ENCODE results near the gene SIAE. TPM values are rescaled to one million over a fixed set of nuclear protein-coding genes. Genes with fewer than 3 reads are reported as not detected.

The SIAE gene
- total RNA-seq, 3 donors from 2014 or later: 81.7 to 232 (median 147) TPM

DNA sequence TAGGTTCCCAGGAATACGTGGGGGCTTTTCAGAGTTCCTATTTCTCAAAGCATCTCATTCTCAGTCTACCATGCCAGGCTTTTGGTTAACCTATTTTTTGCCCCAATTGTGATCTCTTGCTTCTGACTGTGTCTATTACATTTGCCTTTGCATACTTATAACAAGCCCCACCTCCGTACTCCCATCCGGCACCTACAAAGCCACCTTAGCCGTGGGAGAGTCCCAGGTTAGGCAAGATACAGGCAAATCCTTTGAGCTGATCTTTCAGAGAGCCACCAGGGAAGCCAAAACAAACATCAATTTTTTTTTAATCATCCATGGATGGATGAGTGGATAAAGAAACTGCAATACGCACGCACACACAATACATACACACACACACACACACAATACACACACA is 80.9 kb downstream of the SIAE start:
- DNase-seq (no peak), ATAC-seq (no peak)
- intact Hi-C loops (cut with DNase I, micrococcal nuclease): no loop called here
- TF ChIP-seq CTCF (IDR thresholded peaks at IDR 0.05): no peak
- H3K36me3 ChIP-seq (ENCODE audit: low read depth): no peaks in the 10 kb centered on the region
- H3K4me3 ChIP-seq: no peak overlapping the region
- no peaks in the 10 kb centered on the region for H3K9me3 ChIP-seq
- H3K4me1 ChIP-seq (ENCODE audit: low read depth): no peaks in the 10 kb centered on the region

GRCh38 chr11:124591430-124591829 is 82.1 kb downstream of the SIAE start:
- Histone ChIP-seq H3K9me3 (no peaks in the 10 kb centered on the region), H3K36me3 (ENCODE audit: low read depth) (no peaks in the 10 kb centered on the region), H3K4me3 (no peak overlapping the region), H3K4me1 (ENCODE audit: low read depth) (no peaks in the 10 kb centered on the region)
- no peak for TF ChIP-seq CTCF (IDR thresholded peaks at IDR 0.05)
- intact Hi-C loops (cut with DNase I, micrococcal nuclease): no loop called here
- ATAC-seq: no peak
- DNase-seq: no peak

DNA sequence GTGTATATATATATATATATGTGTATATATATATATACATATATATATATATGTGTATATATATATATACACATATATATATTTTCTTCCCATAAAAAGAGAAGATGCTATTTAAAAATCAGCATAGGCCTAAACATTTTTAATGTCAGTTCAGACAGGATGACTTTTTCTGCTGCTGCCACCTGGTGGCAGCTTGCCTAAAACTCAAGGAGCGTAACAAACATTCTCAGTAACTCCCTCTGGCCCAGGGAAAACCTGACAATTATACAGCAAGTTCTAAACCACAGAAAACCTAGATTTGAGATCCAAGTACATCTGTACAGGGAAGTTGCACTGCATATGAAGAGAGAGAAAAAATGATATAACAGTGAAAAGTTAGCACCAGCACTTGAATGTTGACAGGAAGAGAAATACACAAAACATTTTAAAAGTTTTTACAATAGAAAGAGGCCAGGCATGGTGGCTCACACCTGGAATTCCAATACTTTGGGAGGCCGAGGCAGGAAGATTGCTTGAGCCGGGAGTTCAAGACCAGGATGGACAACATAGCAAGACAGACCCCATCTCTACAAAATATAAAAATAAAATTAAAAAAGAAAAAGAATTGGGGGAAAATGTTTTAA is 87.2 kb downstream of the SIAE start:
- DNase-seq (peak in 2 of 3 donors; percentile 68 to 85), ATAC-seq (peak; percentile 49)
- Histone ChIP-seq H3K4me1 (ENCODE audit: low read depth) (peaks cover 9% of the 10 kb centered on the region), H3K36me3 (ENCODE audit: low read depth) (no peaks in the 10 kb centered on the region), H3K4me3 (no peak overlapping the region), H3K9me3 (no peaks in the 10 kb centered on the region)
- TF ChIP-seq CTCF (IDR thresholded peaks at IDR 0.05): peak; percentile 29
- intact Hi-C loops (cut with DNase I, micrococcal nuclease): no loop called here

GRCh38 chr11:124584681-124585372 is 88.7 kb downstream of the SIAE start:
- no peak overlapping the region for H3K4me3 ChIP-seq
- DNase-seq (no peak), ATAC-seq (no peak)
- H3K4me1 ChIP-seq (ENCODE audit: low read depth): peaks cover 9% of the 10 kb centered on the region
- H3K36me3 ChIP-seq (ENCODE audit: low read depth): no peaks in the 10 kb centered on the region
- H3K9me3 ChIP-seq: no peaks in the 10 kb centered on the region
- intact Hi-C loops (cut with DNase I, micrococcal nuclease): loop anchor here in 1 of 2 donors (2.0 kb wide), 1 partner anchor 170 kb away; no protein-coding TSS in a partner anchor
- TF ChIP-seq CTCF (IDR thresholded peaks at IDR 0.05): no peak

DNA sequence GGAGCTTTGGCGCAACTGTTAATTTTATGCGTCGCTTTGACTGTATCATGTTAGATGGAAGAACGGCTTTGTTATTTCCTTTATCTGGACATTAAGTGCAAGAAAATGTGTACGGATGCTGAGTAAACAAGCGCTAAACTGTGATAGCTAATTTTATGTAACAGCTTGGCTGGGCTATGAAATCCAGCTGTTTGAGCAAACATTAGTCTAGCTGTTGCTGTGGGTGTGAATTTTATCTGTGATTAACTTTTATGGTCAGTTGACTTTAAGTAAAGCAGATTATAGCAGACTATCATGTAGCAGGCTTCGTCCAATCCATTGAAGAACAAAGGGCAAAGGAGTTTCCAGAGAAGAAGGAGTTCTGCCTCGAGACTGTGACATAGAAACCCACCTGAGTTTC is 89.8 kb downstream of the SIAE start:
- Histone ChIP-seq H3K36me3 (ENCODE audit: low read depth) (no peaks in the 10 kb centered on the region), H3K4me3 (no peak overlapping the region), H3K9me3 (no peaks in the 10 kb centered on the region), H3K4me1 (ENCODE audit: low read depth) (peaks cover 9% of the 10 kb centered on the region)
- ATAC-seq (peak; percentile 90), DNase-seq (peak in 1 of 3 donors; percentile 27)
- intact Hi-C loops (cut with DNase I, micrococcal nuclease): loop anchor here in 1 of 2 donors (2.0 kb wide), 1 partner anchor 169 kb away; no protein-coding TSS in a partner anchor
- no peak for TF ChIP-seq CTCF (IDR thresholded peaks at IDR 0.05)

Other genes starting within 250 kb of the SIAE start
- gene OR8B4, start 248.9 kb downstream of the SIAE start, total RNA-seq: not detected
- not detected for gene OR8B8, start 228.0 kb downstream of the SIAE start, total RNA-seq
- not detected for gene OR8B12, start 130.1 kb downstream of the SIAE start, total RNA-seq
- not detected for gene OR8A1, start 103.7 kb downstream of the SIAE start, total RNA-seq
- not detected for gene PANX3, start 62.3 kb downstream of the SIAE start, total RNA-seq
- gene TBRG1, start 50.9 kb downstream of the SIAE start, total RNA-seq: 10 to 100 TPM; 26.6 to 45.8 (median 41.8) TPM
- 1 to 10 TPM; 4.6 to 6.9 (median 5.8) TPM for gene SPA17, start 165 bp upstream of the SIAE start, total RNA-seq
- gene NRGN, start 66.2 kb upstream of the SIAE start, total RNA-seq: 1 to 10 TPM; 1.7 to 5.3 (median 2.0) TPM
- 100 to 1,000 TPM in 2 of 3 donors, 10 to 100 TPM in 1; 78.6 to 268 (median 126) TPM for gene VSIG2, start 78.5 kb upstream of the SIAE start, total RNA-seq
- gene ESAM, start 88.6 kb upstream of the SIAE start, total RNA-seq: 10 to 100 TPM in 1 of 3 donors, 1 to 10 TPM in 2; 7.7 to 11.5 (median 8.4) TPM
- 10 to 100 TPM in 1 of 3 donors, 1 to 10 TPM in 2; 7.2 to 13.6 (median 8.4) TPM for gene MSANTD2, start 126.7 kb upstream of the SIAE start, total RNA-seq
- gene ROBO3, start 191.7 kb upstream of the SIAE start, total RNA-seq: 10 to 100 TPM in 1 of 3 donors, 1 to 10 TPM in 2; 4.0 to 10.3 (median 8.5) TPM
- 1 to 10 TPM; 4.8 to 8.4 (median 7.9) TPM for gene ROBO4, start 224.1 kb upstream of the SIAE start, total RNA-seq
- not detected for gene HEPN1, start 245.5 kb upstream of the SIAE start, total RNA-seq